ENCODE results near the gene TESK2. TPM values are rescaled to one million over a fixed set of nuclear protein-coding genes. Genes with fewer than 3 reads are reported as not detected.

Gene TESK2
- total RNA-seq, 3 donors from 2014 or later (not counting 1 experiment from before 2014, with no cell fraction given), result 5.1 to 7.4 (median 6.0) TPM

- TF ChIP-seq CTCF (IDR thresholded peaks at IDR 0.05), result no peak
- Mint-ChIP-seq H3K27ac (no peak overlapping the region), H3K4me3 (no peak overlapping the region), H3K4me1 (no peaks in the 10 kb centered on the region), H3K9me3 (no peaks in the 10 kb centered on the region), H3K36me3 (no peaks in the 10 kb centered on the region), H3K27me3 (ENCODE audit: low read depth in 2 of 2) (no peaks in the 10 kb centered on the region)
- intact Hi-C loops (cut with micrococcal nuclease), result no loop called here
- Histone ChIP-seq H3K36me3 (ENCODE audit: control insufficient read depth, insufficient read depth, low read length) (no peaks in the 10 kb centered on the region), H3K4me1 (ENCODE audit: control insufficient read depth, insufficient read depth, low read length) (no peaks in the 10 kb centered on the region), H3K4me3 (ENCODE audit: low read length) (no peak overlapping the region), H3K27me3 (ENCODE audit: control insufficient read depth, insufficient read depth, low read length) (no peaks in the 10 kb centered on the region), H3K27ac (ENCODE audit: low read length) (no peak overlapping the region), H3K9me3 (ENCODE audit: control insufficient read depth, insufficient read depth, low read length) (no peaks in the 10 kb centered on the region)
- no peak for DNase-seq
- no peak for ATAC-seq
- 90% methylated on average over 2 of the region's 3 CpGs for WGBS (ENCODE audit: insufficient coverage)
Observed at GRCh38 chr1:45375104-45376090, 115.6 kb downstream of the TESK2 start.

- Histone ChIP-seq H3K27me3 (ENCODE audit: control insufficient read depth, insufficient read depth, low read length) (no peaks in the 10 kb centered on the region), H3K4me1 (ENCODE audit: control insufficient read depth, insufficient read depth, low read length) (no peaks in the 10 kb centered on the region), H3K36me3 (ENCODE audit: control insufficient read depth, insufficient read depth, low read length) (no peaks in the 10 kb centered on the region), H3K27ac (ENCODE audit: low read length) (no peak overlapping the region), H3K9me3 (ENCODE audit: control insufficient read depth, insufficient read depth, low read length) (no peaks in the 10 kb centered on the region), H3K4me3 (ENCODE audit: low read length) (no peak overlapping the region)
- no peaks in the 10 kb centered on the region for H3K27me3 Mint-ChIP-seq (ENCODE audit: low read depth in 2 of 2)
- H3K9me3 Mint-ChIP-seq, result no peaks in the 10 kb centered on the region
- no peaks in the 10 kb centered on the region for H3K36me3 Mint-ChIP-seq
- no peak for TF ChIP-seq CTCF (IDR thresholded peaks at IDR 0.05)
- no peak for DNase-seq
- intact Hi-C loops (cut with micrococcal nuclease), result no loop called here
- no peaks in the 10 kb centered on the region for H3K4me1 Mint-ChIP-seq
- no peak overlapping the region for H3K4me3 Mint-ChIP-seq
- no peak overlapping the region for H3K27ac Mint-ChIP-seq
- no peak for ATAC-seq
Observed at GRCh38 chr1:45373573-45373972, 117.4 kb downstream of the TESK2 start.

- intact Hi-C loops (cut with micrococcal nuclease), result no loop called here
- Histone ChIP-seq H3K27ac (ENCODE audit: low read length) (no peak overlapping the region), H3K27me3 (ENCODE audit: control insufficient read depth, insufficient read depth, low read length) (no peaks in the 10 kb centered on the region), H3K4me1 (ENCODE audit: control insufficient read depth, insufficient read depth, low read length) (no peaks in the 10 kb centered on the region), H3K4me3 (ENCODE audit: low read length) (no peak overlapping the region), H3K9me3 (ENCODE audit: control insufficient read depth, insufficient read depth, low read length) (no peaks in the 10 kb centered on the region), H3K36me3 (ENCODE audit: control insufficient read depth, insufficient read depth, low read length) (no peaks in the 10 kb centered on the region)
- H3K9me3 Mint-ChIP-seq, result no peaks in the 10 kb centered on the region
- ATAC-seq (no peak), DNase-seq (no peak)
- TF ChIP-seq CTCF (IDR thresholded peaks at IDR 0.05), result no peak
- H3K4me3 Mint-ChIP-seq, result no peak overlapping the region
- H3K36me3 Mint-ChIP-seq, result no peaks in the 10 kb centered on the region
- no peaks in the 10 kb centered on the region for H3K4me1 Mint-ChIP-seq
- no peak overlapping the region for H3K27ac Mint-ChIP-seq
- H3K27me3 Mint-ChIP-seq (ENCODE audit: low read depth in 2 of 2), result no peaks in the 10 kb centered on the region
Observed at GRCh38 chr1:45370575-45370974, 120.4 kb downstream of the TESK2 start.
